ENCODE results near the gene IFNE.

- TF ChIP-seq CTCF (IDR thresholded peaks at IDR 0.05): no peak
- TF ChIP-seq POLR2A (IDR thresholded peaks at IDR 0.05): no peak
Measured at GRCh38 chr9:21520501-21521228, 38.6 kb upstream of the IFNE start.

All from Peyer's patch (tissue), 4 donors.